GM18861 (cell line): ENCODE data around the gene RSPH9.

ENCODE experiments used
- ATAC-seq: cut with Tn5 transposase; IDR thresholded peaks from one replicate; pipeline ENCODE4 v1.9.1; 2021; ENCODE audit not compliant: unreplicated experiment

Gene RSPH9

DNA sequence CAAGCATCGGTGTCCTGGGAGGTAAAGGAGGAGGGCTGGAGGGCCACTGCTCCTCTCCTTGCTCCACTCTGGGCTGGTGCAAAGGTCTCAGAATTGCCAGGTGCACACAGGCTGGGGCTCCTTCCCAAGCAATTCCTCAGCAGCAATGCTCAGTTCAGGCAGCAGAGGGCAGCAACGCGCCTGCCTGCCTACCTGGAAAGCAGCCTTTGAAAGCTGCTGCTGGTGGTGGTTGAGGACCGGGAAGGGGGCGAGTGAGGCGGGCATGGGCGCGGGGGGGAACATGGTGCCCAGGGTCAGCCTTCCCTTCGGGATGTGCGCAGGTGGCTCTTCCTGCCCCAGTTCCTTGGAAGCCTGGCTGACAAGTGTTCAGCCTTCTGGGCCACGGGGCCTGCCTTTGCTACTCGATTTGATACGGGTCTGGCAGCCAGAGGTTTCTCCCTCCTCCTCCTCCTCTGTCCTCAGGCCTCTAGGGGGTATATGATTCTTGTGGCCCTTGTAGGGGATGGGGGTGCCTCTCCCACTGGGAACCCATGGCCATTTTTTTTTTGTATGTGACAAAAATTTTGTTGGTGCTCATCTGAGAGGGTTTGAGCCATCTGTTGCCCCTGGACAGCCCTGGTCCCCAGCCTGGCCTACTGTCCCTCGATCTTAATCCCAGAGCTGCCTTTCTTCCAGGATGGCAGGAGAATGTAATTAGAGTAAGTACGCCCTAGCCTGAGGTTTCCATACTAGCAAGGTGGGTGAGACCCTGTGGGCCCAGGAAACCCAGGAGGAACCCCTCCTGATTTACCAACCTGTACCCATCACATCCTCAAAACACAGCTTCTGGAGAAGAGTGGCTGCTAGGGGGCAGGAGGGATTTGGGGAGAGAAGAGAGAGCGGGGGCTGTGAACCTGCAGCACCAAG lies 22.7 kb downstream of the RSPH9 start:
- peak; percentile 51 for ATAC-seq

DNA sequence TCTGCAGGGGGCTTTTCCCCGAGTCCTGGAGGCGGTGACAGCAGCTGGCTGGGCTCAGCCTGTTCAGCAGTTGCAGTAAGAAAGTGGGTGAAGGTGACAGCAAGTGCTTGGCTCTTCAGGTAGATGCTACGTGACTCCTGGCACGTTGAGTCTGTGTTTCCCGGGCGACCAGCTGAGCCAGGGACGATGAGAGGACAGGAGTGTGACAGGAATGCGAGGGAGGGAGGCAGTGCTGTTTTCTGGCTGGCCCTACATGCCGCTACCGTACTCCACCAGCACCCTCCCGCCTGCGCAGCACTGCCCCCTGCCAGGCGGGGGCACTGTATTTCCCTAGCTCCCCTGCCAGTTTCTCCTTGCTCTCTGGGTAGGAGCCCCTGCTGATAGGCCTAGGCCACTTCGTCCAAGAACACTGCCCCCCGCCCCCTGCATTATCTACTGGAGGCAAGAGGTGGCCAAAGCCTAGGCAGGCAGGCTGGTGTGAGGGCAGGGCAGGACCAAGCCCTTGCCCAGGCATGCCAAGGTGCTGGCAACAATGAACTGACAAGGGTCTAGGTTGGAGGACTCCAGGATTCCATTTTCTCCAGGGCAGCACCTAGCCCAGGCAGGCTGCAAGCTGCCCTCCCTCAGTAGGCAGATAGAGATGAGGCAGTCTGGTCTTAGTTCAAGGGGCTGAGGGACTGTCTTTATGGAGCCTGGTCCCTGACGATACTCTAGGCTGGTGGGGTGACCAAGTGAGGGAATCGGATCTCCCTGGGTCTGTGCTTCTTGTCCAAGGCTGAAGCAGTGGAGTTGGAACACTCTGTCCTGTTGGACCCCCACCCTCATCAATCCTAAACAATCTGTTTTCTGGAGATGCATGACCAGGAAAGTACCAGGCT lies 23.6 kb downstream of the RSPH9 start:
- no peak for ATAC-seq

DNA sequence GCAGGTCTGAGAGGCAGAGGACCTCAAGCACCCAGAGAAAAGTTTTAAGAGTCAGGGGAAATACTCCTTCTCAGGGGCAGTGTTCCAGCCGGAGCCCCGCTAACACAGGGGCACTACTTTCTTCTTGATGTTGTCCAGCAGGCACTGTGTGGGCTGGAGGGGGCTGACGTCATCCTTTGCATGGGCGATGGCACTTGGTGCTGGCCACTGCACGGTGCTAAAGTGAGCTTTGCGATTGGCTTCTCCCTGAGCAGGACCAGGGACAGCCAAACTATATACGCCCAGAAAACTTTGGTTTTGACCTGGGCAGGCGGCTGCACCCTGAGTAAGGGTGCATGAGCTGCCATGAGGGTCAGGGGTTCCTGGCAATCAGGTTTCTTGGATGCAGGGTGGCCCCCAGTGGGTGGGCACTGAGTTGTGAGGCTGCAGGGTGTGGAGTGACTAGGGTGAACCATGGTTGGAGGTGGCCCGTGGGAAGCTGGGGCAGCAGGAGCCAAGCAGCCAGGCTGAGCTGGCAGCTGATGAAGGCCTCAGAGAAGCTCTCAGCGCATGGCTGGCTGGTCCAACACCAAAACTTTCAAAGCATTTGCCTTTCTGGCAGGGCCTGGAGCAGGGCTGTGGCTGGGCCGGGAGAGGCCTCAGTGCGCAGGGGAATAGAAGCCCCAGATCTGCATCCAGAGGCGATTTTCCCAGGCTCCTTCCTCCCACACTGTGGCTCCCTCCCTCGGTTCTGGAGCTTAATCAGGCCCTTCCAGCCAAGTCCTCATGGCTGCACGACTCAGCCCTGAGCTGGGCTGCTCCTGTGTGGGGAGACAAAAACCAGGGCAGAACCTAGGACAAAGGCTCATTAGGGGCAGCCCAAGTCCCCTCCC lies 24.4 kb downstream of the RSPH9 start:
- ATAC-seq, result no peak

DNA sequence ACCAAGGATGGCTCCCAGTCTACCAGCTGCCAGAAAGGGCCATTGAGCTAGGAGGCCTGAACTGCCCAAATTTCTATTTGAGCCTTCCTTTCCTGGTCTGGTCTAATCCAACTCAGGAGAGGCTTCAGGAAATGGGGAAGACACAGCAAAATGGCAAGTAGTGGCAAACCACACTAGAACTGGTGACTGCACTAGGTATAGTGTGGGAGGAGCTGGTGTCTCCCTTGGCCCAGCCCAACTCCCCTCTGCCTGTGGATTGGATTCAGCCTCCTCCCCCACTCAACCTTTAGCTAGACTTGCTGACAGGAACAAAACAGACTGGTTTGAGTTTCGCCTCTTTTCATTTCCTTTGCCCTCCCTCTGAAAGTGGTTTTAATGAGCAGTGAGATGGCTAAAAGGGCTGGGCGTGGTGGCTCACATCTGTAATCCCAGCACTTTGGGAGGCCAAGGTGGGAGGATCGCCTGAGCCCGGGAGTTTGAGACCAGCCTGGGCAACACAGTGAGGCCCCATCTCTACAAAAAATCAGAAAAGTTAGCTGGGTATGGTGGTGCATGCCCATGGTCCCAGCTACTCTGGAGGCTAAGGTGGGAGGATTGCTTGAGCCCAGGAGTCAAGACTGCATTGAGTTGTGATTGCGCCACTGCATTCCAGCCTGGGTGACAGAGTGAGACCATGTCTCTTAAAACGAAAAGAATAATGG lies 25.2 kb downstream of the RSPH9 start:
- no peak for ATAC-seq

DNA sequence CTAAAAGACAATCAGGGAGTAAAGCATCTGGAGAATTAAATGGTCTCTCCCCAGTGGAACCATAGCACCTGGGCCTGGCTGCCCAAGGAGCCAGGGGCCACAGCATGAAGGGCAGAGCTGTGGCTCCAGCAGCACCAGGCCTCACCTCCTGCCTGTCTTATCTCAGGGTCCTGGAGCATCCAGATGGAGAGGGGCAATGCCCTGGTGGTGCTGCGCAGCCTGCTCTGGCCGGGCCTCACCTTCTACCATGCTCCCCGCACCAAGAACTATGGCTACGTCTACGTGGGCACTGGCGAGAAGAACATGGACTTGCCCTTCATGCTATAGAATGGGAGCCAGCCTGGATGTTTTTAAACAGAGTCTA lies 25.8 kb downstream of the RSPH9 start:
- ATAC-seq, result no peak

DNA sequence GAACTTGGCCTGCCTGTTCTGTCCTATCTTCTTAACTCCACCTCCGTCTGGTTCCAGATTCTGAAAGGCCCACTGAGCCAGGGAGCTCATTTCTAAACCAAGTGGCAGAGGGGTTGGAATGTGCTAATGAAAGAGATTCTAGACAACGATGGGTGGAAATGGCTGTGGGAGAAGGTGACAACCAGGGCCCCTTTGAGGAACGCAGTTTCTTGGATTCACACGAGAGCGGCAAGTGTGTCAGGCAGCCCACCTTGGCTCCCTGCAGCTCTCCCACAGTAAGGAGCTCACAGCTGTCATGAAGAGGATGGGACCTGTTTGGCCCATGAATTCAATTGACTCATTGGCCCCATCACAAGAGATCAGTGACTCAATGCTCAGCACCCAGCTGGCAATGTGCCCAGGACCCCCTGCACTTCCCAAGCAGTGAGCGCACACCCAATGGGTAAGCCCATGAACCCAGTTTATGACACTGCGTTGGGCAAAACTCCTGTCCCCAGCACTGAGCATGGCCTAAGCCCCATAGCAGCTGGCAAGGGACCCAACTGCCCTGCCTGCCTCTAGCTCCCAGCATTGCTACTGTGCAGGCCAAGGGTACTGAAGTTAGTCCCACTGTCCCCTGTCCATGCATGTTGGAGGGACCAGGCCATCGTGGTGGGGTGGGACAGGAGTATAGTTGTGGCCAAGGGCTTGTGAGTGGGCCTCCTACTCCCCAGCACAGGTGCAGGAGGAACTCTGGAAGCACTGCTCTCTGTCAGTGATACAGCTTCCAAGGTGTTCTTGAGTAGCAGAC lies 26.4 kb downstream of the RSPH9 start:
- ATAC-seq, result no peak

DNA sequence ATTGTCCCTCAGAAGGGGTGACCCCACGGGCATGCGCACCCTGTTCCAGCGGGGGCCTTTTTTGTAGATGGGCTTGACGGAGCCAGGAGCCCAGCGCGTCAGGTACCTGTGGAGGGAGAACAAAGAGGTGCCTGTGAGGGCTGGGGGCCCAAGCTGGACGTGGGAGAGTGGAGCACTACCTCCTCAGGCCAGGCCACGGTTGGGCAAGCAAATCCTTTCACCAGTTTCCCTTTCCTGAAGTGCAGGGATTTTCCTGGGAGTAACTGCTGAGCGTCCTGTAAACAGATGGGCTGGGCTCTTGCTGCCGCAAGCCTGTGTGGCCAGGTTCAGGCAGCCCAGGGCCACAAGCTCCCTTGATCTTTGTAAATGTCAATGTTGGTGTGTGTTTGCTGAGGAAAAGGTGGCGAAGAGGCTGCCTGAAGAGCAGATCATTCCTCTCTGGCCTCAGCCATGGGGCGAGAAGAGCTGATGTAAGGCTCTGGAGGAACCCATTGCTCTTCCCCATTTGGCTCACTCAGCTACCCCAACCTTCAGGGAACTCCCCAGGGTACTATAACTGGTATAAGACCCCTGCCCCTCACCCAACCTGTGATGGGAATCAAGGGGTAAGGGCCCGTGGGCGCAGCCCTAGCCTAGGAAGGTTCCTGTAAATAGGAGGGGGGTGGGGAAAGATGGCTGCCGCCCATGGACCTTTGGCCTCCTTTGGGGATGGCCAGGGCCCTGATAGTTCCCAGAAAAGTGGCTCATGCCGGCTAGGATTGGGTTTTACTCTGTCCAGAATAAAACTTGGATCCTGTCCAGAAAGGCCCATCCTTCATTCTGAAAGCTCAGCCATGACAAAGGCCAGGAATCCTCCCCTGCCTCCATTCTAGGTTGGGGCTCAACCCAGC lies 27.2 kb downstream of the RSPH9 start:
- no peak for ATAC-seq

DNA sequence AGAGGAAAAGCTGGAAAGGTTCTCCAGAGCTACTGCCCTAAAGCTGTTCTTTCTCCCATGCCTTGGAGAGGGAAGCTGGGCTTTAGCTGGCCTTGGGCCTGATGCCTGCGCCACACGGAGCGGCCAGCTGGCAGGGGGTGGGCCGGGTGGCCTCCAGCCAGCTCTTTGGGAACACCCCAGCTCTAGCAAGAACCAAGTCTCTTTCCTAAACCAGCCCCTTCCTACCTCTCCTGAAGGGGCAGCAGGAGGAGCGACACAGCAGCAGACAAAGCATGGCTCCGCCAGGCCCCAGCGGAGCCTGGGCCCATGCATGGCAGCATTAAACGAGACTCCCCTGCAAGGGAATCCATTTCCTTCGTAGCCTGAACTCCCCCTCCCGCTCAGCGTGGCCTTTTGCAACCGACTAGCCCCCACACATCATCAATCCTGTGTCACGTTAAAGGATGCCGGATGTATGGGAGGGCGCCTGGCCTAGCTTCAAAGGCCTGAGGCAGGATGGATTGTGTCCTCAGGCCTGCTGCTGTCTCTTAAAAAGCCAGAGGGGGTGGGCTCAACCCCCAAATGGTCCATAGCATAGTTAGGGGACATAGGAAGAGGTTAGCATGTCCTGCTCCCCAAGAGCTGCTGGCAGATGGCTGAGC lies 28.7 kb downstream of the RSPH9 start:
- no peak for ATAC-seq

DNA sequence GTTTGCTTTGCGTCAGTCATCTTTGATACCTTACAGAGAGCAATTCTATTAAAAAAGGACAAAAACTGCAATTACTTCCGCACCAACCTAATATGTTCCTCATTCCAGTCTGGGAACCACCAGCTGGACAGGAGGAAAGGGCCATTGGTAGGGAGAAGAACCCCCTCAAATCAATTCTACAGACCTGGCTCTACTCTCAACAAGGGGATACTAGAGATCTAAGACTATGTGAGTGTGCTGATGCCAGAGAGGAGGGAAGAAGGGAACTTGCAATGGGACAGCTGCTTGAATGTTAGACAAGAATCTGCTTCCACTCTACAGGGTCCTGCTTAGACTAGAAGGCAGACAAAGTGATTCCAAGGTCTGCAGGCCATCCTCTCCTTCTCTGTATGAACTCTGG lies 29.5 kb downstream of the RSPH9 start:
- no peak for ATAC-seq

DNA sequence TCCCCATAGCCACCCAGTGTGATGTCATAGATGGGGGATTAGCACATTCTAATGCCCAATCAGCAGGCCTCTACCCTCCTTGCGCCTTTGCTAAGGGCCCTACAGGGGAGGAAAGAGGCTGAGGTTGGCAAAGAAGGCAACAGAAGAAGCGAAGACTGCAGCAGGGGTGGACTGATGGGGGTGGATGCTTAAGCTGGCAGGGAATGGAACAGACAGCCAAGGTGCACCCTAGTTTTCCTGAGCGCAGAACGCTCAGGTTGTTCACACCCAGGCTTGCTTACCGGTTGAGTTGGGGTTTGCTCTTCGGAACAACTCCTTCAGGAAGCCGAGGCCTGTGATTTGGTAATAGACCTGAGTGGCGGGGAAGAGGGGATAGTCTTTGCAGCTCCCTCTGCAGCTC lies 30.1 kb downstream of the RSPH9 start:
- no peak for ATAC-seq

DNA sequence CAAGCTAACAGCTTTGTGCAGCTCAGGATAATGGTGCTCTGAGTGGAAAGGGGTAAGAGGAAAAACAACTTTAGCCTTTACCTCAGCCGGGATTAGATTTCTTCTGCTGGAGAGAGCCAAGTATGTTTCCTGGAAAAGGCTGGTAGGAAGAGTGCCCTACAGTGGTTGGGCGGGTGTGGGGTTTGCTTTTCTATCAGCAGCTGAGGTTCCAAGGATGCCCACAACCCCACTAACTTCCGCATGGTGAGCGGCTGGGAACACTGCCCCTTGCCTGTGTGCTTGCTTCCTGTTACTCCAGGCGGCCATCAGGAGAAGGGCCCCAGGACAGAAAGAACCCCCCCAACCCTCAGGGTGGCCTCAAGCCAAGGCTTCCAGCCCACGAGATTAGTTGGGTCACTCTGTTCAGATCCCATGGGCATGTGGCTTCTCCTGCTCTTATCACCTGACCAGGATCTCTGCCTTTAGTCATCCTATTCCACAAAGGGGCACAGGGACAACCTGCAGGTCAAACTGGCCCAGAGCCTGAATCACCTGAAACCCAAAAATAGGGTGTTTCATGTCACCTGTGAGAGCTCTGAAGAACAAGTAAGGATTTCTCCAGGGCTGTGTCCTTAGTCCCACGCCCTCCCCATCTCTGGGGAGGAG lies 32.2 kb downstream of the RSPH9 start:
- ATAC-seq, result no peak

DNA sequence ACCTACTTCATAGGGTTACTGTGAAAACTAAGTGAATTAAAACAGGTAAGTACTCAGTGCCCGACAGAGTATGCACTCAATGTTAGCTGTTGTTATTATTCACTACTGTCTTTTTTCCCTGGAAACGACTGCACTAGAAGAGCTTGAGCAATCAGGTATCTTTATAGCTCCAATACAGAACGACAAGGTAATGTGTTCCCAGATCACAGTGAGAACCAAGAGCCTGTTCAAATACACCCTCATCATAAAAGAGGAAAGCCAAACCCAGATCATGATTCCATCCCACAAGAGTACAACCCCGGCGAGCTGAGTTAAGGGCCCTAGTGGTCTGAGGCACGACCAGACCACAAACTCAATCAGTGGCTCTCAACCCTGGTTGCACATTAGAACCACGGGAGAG lies 32.9 kb downstream of the RSPH9 start:
- ATAC-seq, result no peak

DNA sequence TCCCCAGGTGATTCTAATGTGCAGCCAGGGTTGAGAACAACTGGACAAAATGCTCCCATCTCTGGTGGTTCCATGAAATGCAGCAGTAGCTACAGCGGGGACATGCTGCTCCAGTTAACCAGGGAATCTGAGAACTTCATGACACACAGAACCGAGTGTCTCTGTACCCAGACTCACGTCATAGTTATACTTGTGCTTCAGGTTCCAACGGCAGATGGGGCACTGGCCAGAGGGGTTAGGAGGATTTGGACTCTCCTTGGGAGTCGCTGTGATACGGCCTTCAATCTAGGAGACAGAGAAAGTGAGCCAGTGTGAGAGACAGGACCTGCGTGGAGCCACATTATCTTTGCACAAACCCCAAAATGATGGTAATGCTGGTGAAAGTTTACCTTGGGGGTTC lies 33.5 kb downstream of the RSPH9 start:
- no peak for ATAC-seq

DNA sequence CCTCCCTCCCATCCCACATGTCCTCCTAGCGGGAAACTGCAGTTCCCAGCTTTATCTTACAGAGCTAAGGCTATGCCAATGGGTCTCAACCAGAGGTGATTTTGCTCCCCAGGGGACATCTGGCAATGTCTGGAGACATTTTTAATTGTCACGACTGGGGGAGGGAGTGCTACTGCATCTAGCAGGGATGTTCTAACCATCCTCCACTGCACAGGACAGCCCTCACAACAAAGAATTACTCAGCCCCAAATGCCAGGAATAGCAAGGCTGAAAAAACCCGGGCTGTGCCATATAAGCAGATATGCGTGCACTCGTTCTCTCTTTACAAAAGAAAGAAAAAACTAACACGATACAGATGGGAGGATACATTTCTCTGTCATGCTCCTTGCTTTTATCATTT lies 34.2 kb downstream of the RSPH9 start:
- no peak for ATAC-seq

DNA sequence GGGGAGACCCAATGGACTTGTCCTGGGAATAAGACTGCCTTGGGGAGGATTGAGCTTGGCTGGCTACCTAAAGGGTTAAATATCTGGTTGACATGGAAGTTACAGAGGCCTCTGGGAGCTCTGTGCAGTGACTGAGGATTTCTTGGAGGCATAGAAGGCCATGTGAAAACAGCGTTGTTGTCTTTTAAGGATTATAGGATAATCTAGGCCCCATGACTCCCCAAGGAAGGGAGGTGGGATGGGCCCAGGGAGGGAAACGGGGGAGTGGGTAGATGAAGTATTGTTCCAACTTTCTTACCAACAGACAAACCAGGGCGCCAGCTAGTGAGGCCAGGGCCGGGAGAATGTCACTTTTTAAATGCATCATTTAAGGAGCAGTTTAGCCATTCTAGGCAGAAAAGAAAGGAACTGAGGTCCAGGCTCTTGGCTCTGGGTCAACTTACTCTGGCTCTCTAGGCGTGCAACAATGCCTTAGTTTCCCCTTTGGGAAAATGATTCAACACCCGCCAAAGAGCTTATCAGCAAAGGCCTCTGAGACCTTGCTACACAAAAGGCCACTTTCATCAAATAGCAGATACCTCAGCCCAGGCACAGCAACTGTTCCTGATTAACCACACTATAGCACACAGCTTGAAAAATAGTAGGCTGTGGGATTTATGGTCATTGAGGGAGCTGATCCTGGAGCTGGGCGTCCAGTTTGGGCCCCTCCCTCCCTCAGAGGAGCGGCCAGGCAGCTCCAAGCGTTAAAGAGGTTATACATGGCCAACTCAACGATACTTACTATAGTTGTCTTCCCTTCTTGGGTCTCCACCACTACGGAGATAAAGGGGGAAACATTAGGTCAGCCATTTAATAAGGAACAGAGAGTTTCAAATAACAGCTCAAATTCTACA lies 35.7 kb downstream of the RSPH9 start:
- ATAC-seq, result no peak

DNA sequence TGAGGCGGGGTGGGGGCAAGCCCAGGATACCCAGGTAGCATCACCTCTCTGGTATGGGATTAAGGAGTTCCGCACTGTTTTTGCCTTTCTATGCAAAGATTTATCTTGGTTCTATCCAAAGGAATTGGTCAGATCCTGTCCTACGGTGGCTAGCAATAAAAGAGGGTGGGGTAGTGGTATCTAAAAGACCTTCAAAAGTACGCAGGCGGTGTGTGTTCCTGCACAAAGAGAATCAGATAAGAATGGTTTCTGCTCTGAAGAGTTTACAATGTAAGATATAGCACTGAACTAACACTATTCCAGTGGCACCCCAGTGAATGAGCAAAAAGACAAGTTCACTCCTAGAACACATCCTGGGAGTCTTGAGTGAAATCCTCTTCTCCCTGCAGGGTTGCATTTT lies 36.5 kb downstream of the RSPH9 start:
- ATAC-seq, result no peak
